Measurements from ENCODE around the gene PLK5. TPM values are rescaled to one million over a fixed set of nuclear protein-coding genes. Genes with fewer than 3 reads are reported as not detected.
"Not testable (repeated sequence)": the region's sequence is repeated elsewhere in the genome, so short reads cannot be mapped to it uniquely, and the experiment has no call there.

PLK5 gene
- total RNA-seq, 1 donor from 2014 or later = not detected

DNA sequence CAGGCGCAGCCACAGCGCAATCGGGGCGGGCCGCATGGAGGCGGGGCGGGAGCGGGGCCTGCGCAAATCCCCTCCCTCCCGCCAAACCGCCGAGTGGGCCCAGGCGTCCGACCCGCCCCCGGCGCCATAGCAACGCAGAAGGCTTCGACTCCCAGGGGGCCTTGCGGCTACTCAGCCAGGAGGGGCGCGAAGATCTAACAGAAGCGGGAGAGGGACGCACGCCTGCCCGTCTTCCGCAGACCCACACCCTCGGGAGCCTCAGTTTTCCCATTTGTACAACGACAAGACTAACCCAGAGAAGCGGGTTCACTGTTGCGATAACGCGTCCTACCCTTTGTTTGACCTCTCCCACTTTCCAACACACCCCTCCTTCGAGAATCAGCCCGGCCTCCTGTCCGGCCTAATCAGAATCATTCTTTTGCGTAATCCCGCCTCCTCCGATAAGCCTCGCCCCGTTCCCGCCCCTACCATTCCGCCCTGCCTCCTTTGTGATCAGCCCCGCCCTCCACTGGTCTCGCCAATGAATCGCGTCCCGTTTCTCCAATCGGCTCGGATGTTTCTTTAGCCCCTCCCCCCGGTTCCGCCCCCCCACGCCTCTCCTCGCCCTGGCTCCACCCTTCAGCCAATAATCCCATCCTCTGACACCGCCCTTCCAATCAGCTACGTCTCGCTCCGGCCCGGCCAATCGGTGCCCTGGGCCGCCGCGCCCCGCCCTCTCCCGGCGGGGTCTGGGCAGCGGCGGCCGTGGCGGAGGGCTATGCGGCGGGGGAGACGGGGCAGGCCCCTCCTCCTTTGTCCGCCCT lies 33.4 kb upstream of the PLK5 start, which contains the start of gene PCSK4:
Gene PCSK4, minus strand, starts transcription at position 40 of the 803 bp plus-strand sequence. Its CDS starts 4 bp downstream, at position 36.
- DNase-seq (ENCODE audit: extremely low read depth, low read depth, low spot score) = peak; percentile 88

DNA sequence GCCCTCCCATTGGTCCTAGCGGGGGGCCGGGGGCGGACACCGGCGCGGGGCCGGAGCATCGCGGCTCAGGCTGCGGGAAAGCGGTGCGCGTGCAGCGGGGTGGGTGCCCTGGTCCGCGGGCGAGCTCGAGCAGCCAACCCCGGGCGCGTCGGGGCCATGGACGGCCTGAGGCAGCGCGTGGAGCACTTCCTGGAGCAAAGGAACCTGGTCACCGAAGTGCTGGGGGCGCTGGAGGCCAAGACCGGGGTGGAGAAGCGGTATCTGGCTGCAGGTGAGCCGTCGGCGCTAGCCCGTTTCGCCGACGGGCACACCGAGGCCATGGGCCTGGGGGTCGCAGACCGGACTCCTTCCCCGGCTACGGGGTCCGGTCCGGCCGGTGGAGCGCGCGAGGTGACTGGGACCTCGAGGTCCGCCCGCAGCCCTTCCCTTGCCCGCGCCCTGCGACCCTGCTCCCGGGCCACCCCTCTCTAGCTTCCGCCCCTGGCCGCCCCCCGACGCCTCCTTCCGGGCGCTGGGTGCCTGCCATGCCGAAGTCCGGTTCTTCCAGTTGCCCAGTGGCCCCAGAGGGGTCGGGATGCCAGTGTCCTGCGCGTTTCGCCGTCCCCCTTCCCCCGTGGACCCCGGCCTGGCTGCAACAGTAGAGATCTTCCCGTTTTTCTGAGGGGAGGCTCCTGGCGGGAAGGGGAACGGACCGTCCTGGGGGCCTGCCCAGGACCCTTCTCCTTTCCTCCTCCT lies 32.6 kb upstream of the PLK5 start, which contains the start of gene REEP6:
Gene REEP6, plus strand, starts transcription at position 68 of the 735 bp plus-strand sequence. Its CDS starts 89 bp downstream, at position 157.
- no peak for DNase-seq (ENCODE audit: extremely low read depth, low read depth, low spot score)

DNA sequence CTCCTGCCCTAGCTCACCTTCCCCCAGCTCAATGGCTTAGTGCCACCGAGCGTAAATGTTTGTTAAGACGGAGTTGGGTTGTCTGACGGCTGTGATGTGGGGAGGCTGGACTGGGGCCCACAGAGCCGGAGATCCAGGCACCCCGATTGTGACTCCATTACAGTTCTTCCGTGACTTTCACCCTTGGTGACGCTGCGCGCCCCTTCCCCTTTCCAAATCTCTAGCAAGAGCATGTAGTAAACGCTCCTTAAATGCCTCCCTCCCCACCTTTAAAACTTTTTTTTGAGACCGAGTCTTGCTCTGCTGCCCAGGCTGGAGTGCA lies 32.1 kb upstream of the PLK5 start:
- DNase-seq (ENCODE audit: extremely low read depth, low read depth, low spot score) = no peak

- DNase-seq (ENCODE audit: extremely low read depth, low read depth, low spot score) = no peak
Observed at GRCh38 chr19:1492474-1493006, 31.3 kb upstream of the PLK5 start.

GRCh38 chr19:1494115-1494815 lies 29.6 kb upstream of the PLK5 start:
- DNase-seq (ENCODE audit: extremely low read depth, low read depth, low spot score) = no peak

DNA sequence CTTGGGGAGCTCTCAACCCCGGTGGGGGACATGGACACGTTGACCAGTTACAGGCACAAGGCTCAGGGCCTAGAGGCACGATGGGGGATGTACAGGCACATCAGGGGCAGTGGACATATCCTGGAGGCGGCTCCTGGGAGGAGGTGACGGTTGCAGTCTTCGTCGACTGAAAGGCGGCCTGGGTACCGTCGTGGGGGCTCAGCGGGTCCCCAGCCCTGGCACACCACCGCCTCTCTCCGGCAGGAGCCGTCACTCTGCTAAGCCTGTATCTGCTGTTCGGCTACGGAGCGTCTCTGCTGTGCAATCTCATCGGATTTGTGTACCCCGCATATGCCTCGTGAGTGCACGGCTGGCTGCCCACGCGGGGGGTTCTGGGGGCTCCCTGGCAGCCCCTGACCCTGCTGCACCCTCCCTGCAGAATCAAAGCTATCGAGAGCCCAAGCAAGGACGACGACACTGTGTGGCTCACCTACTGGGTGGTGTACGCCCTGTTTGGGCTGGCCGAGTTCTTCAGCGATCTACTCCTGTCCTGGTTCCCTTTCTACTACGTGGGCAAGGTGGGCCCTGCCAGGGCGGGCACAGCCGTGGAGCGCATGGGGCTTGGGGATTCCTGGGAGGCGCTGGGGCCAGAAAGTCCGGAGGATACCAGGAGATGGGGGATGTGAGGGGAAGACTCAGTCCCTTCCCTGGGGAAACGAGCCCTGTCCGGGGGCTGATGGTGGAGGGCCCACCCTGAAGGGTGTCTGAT lies 28.7 kb upstream of the PLK5 start:
- DNase-seq (ENCODE audit: extremely low read depth, low read depth, low spot score) = no peak

GRCh38 chr19:1495799-1496713 lies 27.8 kb upstream of the PLK5 start:
- no peak for DNase-seq (ENCODE audit: extremely low read depth, low read depth, low spot score)

DNA sequence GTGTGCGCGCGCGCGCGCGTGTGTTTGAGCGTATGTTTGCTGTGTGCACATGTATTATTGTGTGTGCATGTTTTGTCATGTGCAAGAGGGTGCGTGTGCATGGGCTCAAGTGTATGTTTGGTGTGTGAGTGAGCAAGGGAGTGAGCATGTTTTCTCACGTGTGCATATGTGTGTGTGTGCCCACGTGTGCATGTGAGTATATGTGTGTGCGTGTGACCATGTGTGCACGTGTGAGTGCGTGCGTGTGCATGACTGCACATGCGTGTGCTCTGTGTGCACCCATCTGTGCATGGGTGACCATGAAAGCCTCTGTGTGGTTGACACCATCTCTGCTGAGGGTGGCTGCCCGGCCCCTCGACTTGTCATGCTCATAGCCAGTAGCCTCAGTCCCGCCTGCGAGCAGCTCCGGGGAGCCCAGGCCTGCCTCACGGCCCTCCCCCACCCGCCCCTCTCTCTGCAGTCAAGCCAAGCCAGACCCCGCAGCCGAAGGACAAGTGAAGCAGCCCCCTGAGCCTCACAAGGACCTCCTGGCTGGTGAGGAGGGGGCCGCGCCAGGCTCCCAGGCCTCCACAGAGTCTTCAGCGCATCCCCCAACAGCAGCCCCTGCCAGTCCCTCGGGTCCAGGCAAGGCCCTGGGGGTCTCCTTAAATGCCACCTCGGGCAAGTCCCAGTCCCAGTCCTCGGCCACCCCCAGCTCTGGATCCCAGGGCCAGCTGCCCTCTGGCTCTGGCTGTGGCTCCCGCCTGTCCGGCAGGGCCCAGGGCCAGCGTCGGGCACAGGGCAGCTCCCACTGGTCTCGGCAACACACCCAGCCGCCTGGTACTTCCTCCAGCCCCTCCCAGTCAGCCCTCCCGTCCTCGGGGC lies 26.9 kb upstream of the PLK5 start:
- no peak for DNase-seq (ENCODE audit: extremely low read depth, low read depth, low spot score)

- DNase-seq (ENCODE audit: extremely low read depth, low read depth, low spot score) = no peak
Observed at GRCh38 chr19:1497578-1498235, 26.2 kb upstream of the PLK5 start.

DNA sequence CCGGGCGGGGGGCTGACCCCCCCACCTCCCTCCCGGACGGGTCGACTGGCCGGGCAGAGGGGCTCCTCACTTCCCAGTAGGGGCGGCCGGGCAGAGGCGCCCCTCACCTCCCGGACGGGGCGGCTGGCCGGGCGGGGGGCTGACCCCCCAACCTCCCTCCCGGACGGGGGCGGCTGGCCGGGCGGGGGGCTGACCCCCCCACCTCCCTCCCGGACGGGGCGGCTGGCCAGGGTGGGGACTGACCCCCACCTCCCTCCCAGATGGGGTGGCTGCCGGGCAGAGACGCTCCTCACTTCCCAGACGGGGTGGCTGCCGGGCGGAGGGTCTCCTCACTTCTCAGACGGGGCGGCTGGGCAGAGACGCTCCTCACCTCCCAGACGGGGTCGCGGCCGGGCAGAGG lies 24.6 kb upstream of the PLK5 start:
- not testable (repeated sequence) for DNase-seq (ENCODE audit: extremely low read depth, low read depth, low spot score)

DNA sequence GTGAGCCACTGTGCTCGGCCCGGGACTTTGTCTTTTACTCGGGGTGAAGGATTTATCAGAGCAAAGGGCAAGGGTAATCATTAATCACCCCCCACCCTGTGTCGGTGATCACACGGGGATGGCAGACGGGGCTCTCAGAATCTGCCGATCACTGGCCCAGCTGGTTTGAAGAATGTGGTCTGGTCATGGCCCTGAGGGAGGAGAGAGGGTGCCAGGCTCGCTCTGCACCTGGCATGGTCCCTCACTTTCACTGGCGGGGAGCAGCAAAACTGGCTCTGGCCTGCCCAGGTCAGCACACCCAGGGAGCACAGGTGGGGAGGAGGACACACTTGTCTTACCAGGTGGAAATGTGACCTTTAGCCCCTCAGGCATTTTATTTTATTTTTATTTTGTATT lies 22.7 kb upstream of the PLK5 start:
- no peak for DNase-seq (ENCODE audit: extremely low read depth, low read depth, low spot score)

DNA sequence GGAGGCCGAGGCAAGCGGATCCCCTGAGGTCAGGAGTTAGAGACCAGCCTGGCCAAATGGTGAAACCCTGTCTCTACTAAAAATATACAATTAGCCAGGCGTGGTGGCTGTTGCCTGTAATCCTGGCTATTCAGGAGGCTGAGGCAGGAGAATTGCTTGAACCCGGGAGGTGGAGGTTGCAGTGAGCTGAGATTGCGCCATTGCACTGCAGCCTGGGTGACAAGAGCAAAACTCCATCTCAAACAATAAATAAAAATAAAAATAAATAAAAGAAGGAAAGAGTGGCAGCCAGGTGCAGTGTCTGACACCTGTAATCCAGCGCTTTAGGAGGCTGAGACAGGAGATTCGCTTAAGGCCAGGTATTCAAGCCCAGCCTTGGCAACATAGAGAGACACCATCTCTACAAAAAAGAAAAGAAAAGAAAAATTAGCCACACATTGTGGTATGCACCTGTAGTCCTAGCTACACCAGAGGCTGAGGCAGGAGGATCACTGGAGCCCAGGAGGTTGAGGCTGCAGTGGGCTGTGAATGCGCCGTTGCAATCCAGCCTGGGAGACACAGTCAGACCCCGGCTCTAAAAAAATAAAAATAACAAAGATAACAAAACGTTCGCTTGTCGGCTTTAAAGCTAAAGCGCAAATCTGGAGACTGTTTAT lies 21.3 kb upstream of the PLK5 start:
- no peak for DNase-seq (ENCODE audit: extremely low read depth, low read depth, low spot score)

GRCh38 chr19:1503089-1503924 lies 20.6 kb upstream of the PLK5 start:
- no peak for DNase-seq (ENCODE audit: extremely low read depth, low read depth, low spot score)

DNA sequence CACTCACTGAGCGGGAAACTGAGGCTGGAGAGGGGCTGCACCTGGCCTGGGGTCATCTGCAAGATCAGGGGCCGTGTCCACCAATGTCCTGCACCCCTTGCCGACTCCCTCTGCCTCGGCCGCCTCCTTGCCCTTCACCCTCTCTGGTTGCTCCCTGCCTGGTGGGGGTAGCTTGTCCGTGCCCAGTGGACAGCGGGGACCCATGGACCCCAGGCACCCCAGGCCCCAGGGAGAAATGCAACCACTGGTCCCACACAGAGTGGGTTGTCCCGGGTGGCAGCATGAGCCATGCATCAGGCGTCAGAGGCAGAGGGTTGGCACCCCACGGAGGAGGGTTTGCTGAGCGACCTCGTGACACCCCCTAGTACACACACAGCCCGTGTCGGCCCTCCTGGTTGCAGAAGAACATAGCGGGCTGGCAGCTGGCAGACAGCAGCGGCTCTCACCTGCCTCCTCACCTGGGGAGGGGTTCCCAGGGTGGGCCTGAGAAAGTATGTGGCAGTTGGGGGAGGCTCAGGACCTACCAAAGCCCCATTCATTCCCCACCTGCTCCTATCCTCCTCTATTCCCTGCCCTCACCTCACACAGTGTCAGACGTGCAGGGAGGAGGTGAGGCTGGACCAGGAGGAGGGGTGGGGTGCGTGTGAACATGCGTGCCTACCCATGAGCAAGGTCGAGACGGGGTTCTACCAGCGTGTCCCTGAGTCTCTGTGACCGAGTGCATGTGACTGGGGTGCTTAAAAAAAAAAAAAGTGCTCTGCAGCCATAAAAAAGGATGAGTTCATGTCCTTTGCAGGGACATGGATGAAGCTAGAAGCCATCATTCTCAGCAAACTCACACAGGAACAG lies 19.7 kb upstream of the PLK5 start:
- DNase-seq (ENCODE audit: extremely low read depth, low read depth, low spot score) = no peak

DNA sequence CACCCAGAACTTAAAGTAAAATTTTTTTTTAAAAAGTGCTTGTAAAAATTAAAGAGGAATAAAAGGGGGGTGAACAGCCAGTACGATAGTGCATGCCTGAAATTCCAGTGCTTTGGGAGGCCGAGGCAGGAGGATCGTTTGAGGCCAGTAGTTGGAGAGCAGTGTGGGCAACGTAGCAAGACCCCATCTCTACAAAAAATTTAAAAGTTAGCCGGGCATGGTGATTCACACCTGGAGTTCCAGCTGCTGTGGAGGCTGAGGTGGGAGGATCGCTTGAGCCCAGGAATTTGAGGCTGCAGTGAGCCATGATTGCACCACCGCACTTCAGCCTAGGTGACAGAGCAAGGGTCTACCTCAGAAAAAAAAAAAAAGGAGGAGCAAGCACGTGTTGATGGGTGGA lies 18.9 kb upstream of the PLK5 start:
- no peak for DNase-seq (ENCODE audit: extremely low read depth, low read depth, low spot score)

All from glomerular endothelial cell (primary cell).